Muscle layer of duodenum (tissue), 2 donors: ENCODE results near the gene TMEM86A.
"Not testable (repeated sequence)": the region's sequence is repeated elsewhere in the genome, so short reads cannot be mapped to it uniquely, and the experiment has no call there.

Experiments used
- H3K27ac ChIP-seq: one replicate; pipeline ENCODE4 v1.7.0; 2013; ENCODE audit warnings: mild to moderate bottlenecking, low read length
- H3K27me3 ChIP-seq: one replicate; pipeline ENCODE4 v1.7.0; 2013; ENCODE audit warnings: low read depth, mild to moderate bottlenecking, control low read depth, low read length
- H3K36me3 ChIP-seq, 2 donors: one replicate each; pipeline ENCODE4 v1.7.0; 2013; ENCODE audit warnings: low read length in 2 of 2, control low read depth in 1 of 2, mild to moderate bottlenecking in 1 of 2; ENCODE audit not compliant: insufficient read depth in 2 of 2, control insufficient read depth in 1 of 2
- H3K4me1 ChIP-seq, 2 donors: one replicate each; pipeline ENCODE4 v1.7.0; 2013; ENCODE audit warnings: low read length in 2 of 2, mild to moderate bottlenecking in 2 of 2, control low read depth in 1 of 2, moderate library complexity in 1 of 2; ENCODE audit not compliant: insufficient read depth in 2 of 2, control insufficient read depth in 1 of 2
- H3K4me3 ChIP-seq, 2 donors: one replicate each; pipeline ENCODE4 v1.7.0; 2013; ENCODE audit warnings: low read length in 2 of 2, low read depth in 1 of 2, mild to moderate bottlenecking in 1 of 2
- H3K9me3 ChIP-seq, 2 donors: one replicate each; pipeline ENCODE4 v1.7.0; 2013; ENCODE audit warnings: low read length in 2 of 2, control low read depth in 1 of 2, mild to moderate bottlenecking in 1 of 2; ENCODE audit not compliant: control insufficient read depth in 1 of 2
- donor health status: healthy.

The TMEM86A gene, protein sequence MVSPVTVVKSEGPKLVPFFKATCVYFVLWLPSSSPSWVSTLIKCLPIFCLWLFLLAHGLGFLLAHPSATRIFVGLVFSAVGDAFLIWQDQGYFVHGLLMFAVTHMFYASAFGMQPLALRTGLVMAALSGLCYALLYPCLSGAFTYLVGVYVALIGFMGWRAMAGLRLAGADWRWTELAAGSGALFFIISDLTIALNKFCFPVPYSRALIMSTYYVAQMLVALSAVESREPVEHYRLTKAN

GRCh38 chr11:18698341-18699268 is at the start of gene TMEM86A:
TSS of gene TMEM86A (plus strand) at chr11:18698779. CDS start at chr11:18698887, 108 bp downstream.
- Histone ChIP-seq H3K27ac (no peak within 1 kb of the TSS), H3K27me3 (no peaks in the 10 kb centered on the region), H3K36me3 (peaks cover 3 to 10% of the 10 kb centered on the region in 2 donors), H3K4me3 (peak within 1 kb of the TSS; percentile 56 to 74), H3K9me3 (no peaks in the 10 kb centered on the region), H3K4me1 (peaks cover 5 to 21% of the 10 kb centered on the region in 2 donors)

DNA sequence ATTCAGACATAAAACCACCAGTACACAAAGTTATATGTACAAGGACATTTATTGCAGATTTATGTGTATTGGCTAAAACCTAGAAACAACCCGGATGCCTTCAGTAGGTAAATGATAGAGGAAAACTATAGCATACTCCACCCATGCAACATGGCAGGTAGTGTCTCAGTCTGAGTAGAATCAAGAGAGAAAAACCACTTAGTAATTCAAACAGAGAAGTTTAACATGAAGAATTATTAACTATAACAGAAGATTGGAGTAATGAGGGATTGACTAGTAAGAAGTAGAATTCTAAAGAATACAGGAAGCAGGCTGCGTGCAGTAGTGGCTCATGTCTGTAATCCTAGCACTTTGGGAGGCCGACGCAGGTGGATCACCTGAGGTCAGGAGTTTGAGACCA is 48.2 kb upstream of the TMEM86A start:
- Histone ChIP-seq H3K27me3 (no peaks in the 10 kb centered on the region), H3K27ac (no peak overlapping the region), H3K36me3 (no peaks in the 10 kb centered on the region), H3K4me1 (no peaks in the 10 kb centered on the region), H3K4me3 (no peak overlapping the region), H3K9me3 (no peaks in the 10 kb centered on the region)

DNA sequence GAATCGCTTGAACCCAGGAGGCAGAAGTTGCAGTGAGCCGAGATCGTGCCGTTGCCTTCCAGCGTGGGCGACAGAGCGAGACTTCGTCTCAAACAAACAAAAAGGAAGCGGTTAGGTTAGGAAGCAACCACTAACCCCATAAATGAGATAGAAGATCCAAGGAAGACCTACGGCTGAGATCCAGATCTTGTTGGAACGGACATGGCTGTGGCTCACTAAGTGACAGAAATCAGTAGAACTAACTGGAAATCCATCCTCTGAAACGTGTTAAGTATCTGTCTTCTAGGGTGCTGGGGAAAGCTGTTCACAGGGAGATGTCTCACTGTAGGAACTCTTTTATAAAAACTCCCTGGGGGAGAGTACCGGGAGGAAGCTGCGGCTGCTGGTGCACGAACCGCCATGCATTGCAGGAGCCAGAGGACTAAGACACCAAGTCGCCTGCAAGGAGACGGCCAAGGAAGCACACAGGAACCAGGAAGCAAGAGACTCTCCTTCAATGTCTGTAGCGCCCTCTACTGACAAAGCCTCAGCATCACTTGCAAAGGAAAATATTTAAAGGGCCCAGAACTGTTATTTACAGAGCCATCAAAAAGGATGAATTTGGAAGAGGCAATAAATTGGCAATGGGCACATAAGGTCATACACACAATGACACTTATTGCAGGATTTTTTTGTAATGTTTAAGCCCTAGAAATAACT is 47.6 kb upstream of the TMEM86A start:
- Histone ChIP-seq H3K27me3 (no peaks in the 10 kb centered on the region), H3K4me1 (no peaks in the 10 kb centered on the region), H3K9me3 (no peaks in the 10 kb centered on the region), H3K36me3 (no peaks in the 10 kb centered on the region), H3K27ac (no peak overlapping the region), H3K4me3 (no peak overlapping the region)

DNA sequence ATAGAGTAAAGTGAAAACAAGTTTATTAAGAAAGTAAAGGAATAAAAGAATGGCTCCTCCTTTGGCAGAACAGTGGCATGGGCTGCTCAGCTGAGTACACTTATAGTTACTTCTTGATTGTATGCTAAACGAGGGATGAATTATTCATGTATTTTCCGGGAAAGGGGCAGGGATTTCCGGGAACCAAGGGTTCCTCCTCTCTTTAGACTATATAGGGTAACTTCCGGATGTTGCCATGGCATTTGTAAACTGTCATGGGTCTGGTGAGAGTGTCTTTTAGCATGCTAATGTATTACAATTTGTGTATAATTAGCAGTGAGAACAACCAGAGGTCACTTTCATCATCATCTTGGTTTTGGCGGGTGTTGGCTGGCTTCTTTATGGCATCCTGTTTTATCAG is 40.9 kb upstream of the TMEM86A start:
- Histone ChIP-seq H3K4me3 (no peak overlapping the region), H3K4me1 (no peaks in the 10 kb centered on the region), H3K9me3 (no peaks in the 10 kb centered on the region), H3K36me3 (no peaks in the 10 kb centered on the region), H3K27ac (no peak overlapping the region), H3K27me3 (no peaks in the 10 kb centered on the region)

DNA sequence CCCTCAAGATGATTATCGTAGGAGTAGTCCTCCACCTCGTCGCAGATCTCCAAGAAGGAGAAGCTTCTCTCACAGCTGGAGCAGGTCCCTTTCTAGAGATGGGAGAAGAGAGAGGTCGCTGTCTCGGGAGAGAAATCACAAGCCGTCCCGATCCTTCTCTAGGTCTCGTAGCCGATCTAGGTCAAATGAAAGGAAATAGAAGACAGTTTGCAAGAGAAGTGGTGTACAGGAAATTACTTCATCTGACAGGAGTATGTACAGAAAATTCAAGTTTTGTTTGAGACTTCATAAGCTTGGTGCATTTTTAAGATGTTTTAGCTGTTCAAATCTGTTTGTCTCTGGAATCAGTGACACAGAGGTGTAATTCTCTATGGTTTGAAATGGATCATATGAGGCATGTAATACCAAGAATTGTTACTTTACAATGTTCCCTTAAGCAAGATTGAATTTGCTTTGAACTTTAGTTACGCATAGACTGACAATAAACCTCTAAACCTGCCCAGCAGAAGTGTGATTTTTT is 33.2 kb upstream of the TMEM86A start:
- not testable (repeated sequence) for H3K4me3 ChIP-seq, H3K9me3 ChIP-seq, H3K4me1 ChIP-seq, H3K27ac ChIP-seq, H3K36me3 ChIP-seq, H3K27me3 ChIP-seq

- H3K9me3 ChIP-seq = no peaks in the 10 kb centered on the region
- no peak overlapping the region for H3K27ac ChIP-seq
- H3K4me3 ChIP-seq = no peak overlapping the region
- no peaks in the 10 kb centered on the region for H3K27me3 ChIP-seq
- H3K4me1 ChIP-seq = no peaks in the 10 kb centered on the region
- no peaks in the 10 kb centered on the region for H3K36me3 ChIP-seq
Measured at GRCh38 chr11:18668131-18668530, 30.4 kb upstream of the TMEM86A start.

DNA sequence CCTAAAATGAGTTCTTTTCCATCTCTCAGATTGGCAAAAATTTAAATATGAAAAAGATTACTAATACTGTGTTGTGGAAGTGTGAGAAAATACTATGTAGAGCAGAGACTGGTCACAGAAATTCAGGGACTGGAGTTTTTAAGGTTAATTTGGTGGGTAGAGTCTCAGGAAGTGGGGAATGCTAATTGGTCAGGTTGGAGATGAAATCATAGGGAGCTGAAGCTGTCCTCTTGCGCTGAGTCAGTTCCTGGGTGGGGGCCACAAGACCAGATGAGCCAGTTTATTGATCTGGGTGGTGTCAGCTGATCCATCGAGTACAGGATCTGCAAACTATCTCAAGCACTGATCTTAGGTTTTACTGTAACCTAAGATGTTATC is 29.4 kb upstream of the TMEM86A start:
- Histone ChIP-seq H3K36me3 (no peaks in the 10 kb centered on the region), H3K9me3 (no peaks in the 10 kb centered on the region), H3K4me3 (no peak overlapping the region), H3K27me3 (no peaks in the 10 kb centered on the region), H3K27ac (no peak overlapping the region), H3K4me1 (no peaks in the 10 kb centered on the region)

GRCh38 chr11:18669711-18670110 is 28.9 kb upstream of the TMEM86A start:
- no peak overlapping the region for H3K27ac ChIP-seq
- H3K27me3 ChIP-seq = no peaks in the 10 kb centered on the region
- no peak overlapping the region for H3K4me3 ChIP-seq
- no peaks in the 10 kb centered on the region for H3K4me1 ChIP-seq
- no peaks in the 10 kb centered on the region for H3K36me3 ChIP-seq
- H3K9me3 ChIP-seq = no peaks in the 10 kb centered on the region

DNA sequence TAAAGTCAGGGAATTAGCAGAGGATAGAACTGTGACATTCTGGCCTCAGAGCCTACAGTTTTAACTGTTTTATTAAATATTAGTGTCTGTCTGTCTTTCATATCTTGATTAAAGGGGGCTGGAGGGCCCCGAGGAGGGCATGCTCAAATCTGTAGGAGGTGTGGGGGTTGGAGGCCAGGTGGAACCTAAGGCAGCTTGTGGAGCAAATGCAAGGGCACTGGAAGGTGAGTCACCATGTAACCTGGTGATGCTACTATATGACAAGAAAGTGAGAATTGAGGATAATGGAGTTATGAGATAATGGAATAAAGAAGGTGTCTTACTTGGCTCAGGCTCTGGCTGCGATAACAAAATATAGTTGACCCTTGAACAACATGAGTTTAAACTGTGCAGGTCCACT is 27.3 kb upstream of the TMEM86A start:
- Histone ChIP-seq H3K36me3 (no peaks in the 10 kb centered on the region), H3K27me3 (no peaks in the 10 kb centered on the region), H3K27ac (no peak overlapping the region), H3K4me3 (no peak overlapping the region), H3K9me3 (no peaks in the 10 kb centered on the region), H3K4me1 (no peaks in the 10 kb centered on the region)

DNA sequence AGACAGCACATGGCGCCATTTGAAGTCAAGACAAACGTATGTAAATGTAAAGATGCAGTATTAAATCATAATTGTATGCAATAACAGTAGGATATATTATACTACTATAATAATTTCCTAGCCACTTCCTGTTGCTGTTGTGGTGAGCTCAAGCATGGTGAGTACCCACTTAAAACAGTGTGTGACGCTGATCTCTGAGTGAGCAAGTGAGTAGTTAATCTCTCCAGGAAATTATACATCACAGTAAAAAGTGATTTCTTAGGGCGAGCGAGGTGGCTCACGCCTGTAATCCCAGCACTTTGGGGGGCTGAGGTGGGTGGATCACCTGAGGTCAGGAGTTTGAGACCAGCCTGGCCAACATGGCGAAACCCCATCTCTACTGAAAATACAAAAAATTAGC is 26.4 kb upstream of the TMEM86A start:
- H3K4me1 ChIP-seq, H3K9me3 ChIP-seq, H3K27me3 ChIP-seq, H3K27ac ChIP-seq, H3K36me3 ChIP-seq, H3K4me3 ChIP-seq: not testable (repeated sequence)

DNA sequence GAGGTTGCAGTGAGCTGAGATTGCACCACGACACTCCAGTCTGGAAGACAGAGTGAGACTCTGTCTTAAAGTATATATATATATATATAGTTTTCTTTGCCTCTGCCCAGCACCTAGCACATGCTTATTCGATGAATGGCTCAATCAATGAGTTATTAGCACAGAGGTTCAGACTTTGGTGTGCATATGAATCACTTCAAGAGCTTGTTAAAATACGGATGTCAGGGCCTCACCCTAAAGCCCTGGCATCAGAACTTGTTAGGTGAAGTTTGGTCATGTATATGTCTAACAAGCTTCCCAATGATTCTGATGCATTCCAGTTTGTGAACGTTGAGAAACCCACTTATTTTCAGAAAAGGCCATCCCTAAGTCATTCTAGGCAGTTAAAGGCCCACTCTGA is 21.8 kb upstream of the TMEM86A start:
- no peaks in the 10 kb centered on the region for H3K9me3 ChIP-seq
- H3K27ac ChIP-seq = no peak overlapping the region
- no peaks in the 10 kb centered on the region for H3K27me3 ChIP-seq
- H3K4me3 ChIP-seq = no peak overlapping the region
- no peaks in the 10 kb centered on the region for H3K36me3 ChIP-seq
- no peaks in the 10 kb centered on the region for H3K4me1 ChIP-seq
